ENCODE data around the gene PANK3. TPM values are rescaled to one million over a fixed set of nuclear protein-coding genes. Genes with fewer than 3 reads are reported as not detected.

The PANK3 gene
- total and polyA plus RNA-seq, 10 of the 15 experiments (the other 5 are each of a cell fraction or from before 2014, with no cell fraction given), result 4.7 to 43.7 (median 23.9) TPM

DNA sequence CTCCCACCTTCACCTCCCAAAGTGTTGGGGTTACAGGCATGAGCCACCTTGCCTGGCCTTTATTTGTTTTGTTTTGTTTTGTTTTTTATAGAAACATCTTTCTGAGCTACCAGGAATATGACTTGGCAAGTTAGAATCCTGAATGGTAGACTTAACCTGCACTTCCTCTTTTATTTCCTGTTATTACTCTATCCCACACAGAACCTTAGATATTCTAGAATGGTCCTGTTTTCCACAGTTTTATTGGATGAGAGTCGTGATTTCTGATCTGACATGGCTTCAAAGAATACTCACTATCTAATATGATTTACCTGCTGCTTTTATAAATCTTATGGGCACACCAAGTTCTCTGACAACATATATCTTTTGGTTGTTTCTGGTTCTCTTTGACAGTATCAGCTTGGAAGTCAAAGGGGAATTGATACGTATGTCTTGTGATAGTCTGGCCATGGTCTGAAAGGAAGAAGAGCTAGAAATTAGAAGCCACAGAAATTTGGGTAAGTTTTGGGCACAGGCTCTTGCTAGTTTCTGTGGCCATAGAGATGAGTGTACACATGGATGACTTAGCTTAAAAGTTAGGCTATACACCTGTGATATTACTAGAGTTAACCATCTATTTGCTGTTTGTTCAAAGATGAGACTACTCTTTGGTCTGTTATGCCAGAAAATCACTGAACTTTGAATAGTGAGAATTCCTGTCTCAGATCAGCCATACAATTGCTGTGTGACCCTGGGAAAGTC, 4.7 kb upstream of the PANK3 start (continued):
- TF ChIP-seq POLR2AphosphoS5 (IDR thresholded peaks at IDR 0.05; ENCODE audit: low read length), result no peak
- no peak for TF ChIP-seq ZNF622 (IDR thresholded peaks at IDR 0.05)
- no peak for TF ChIP-seq ZZZ3 (IDR thresholded peaks at IDR 0.05; ENCODE audit: control insufficient read depth, insufficient read length, low read depth)
- no peak for TF ChIP-seq NFXL1 (IDR thresholded peaks at IDR 0.05; ENCODE audit: borderline replicate concordance)
- TF ChIP-seq POLR2A (IDR thresholded peaks at IDR 0.05; ENCODE audit: low read depth, low read length), result no peak
- peak; percentile 60 for TF ChIP-seq RUNX3 (IDR thresholded peaks at IDR 0.05; ENCODE audit: low read length)
- TF ChIP-seq SMARCA5 (IDR thresholded peaks at IDR 0.05), result no peak
- TF ChIP-seq KAT2A (conservative IDR thresholded peaks at IDR 0.05; ENCODE audit: control insufficient read depth, low read depth, low read length), result no peak
- TF ChIP-seq ZNF217 (IDR thresholded peaks at IDR 0.05), result no peak
- TF ChIP-seq SIX5 (IDR thresholded peaks at IDR 0.05; ENCODE audit: low read depth, low read length, severe bottlenecking), result no peak
- TF ChIP-seq SPI1 (IDR thresholded peaks at IDR 0.05; ENCODE audit: borderline replicate concordance, insufficient read depth, low read depth, low read length), result peak; percentile 87
- TF ChIP-seq POLR2AphosphoS2 (IDR thresholded peaks at IDR 0.05; ENCODE audit: low read depth, low read length), result no peak
- TF ChIP-seq NR2F1 (conservative IDR thresholded peaks at IDR 0.05), result no peak
- TF ChIP-seq MEF2A (IDR thresholded peaks at IDR 0.05; ENCODE audit: insufficient read depth, low read depth, low read length), result no peak
- no peak for TF ChIP-seq RAD51 (IDR thresholded peaks at IDR 0.05)
- TF ChIP-seq RB1 (IDR thresholded peaks at IDR 0.05; ENCODE audit: borderline replicate concordance), result no peak
- TF ChIP-seq SUPT20H (IDR thresholded peaks at IDR 0.05; ENCODE audit: borderline replicate concordance, control insufficient read depth, low read depth, low read length), result no peak
- TF ChIP-seq ZNF274 (IDR thresholded peaks at IDR 0.05; ENCODE audit: insufficient read depth, insufficient read length), result no peak
- no peak for TF ChIP-seq ESRRA (IDR thresholded peaks at IDR 0.05; ENCODE audit: low read length)
- TF ChIP-seq, protein P1, sequence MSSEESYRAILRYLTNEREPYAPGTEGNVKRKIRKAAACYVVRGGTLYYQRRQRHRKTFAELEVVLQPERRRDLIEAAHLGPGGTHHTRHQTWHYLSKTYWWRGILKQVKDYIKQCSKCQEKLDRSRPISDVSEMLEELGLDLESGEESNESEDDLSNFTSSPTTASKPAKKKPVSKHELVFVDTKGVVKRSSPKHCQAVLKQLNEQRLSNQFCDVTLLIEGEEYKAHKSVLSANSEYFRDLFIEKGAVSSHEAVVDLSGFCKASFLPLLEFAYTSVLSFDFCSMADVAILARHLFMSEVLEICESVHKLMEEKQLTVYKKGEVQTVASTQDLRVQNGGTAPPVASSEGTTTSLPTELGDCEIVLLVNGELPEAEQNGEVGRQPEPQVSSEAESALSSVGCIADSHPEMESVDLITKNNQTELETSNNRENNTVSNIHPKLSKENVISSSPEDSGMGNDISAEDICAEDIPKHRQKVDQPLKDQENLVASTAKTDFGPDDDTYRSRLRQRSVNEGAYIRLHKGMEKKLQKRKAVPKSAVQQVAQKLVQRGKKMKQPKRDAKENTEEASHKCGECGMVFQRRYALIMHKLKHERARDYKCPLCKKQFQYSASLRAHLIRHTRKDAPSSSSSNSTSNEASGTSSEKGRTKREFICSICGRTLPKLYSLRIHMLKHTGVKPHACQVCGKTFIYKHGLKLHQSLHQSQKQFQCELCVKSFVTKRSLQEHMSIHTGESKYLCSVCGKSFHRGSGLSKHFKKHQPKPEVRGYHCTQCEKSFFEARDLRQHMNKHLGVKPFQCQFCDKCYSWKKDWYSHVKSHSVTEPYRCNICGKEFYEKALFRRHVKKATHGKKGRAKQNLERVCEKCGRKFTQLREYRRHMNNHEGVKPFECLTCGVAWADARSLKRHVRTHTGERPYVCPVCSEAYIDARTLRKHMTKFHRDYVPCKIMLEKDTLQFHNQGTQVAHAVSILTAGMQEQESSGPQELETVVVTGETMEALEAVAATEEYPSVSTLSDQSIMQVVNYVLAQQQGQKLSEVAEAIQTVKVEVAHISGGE (CRISPR knock-in tag; IDR thresholded peaks at IDR 0.05), result no peak
- TF ChIP-seq HDGF (IDR thresholded peaks at IDR 0.05), result no peak
- TF ChIP-seq BCL11A (IDR thresholded peaks at IDR 0.05; ENCODE audit: low read depth, low read length), result 0 out of 2 replicates have a peak, but pooled peaks have one; percentile 6
- no peak for TF ChIP-seq ZBED1 (IDR thresholded peaks at IDR 0.05; ENCODE audit: borderline replicate concordance)
- no peak for TF ChIP-seq MEF2B (IDR thresholded peaks at IDR 0.05; ENCODE audit: partially characterized antibody, poor library complexity, severe bottlenecking)
- no peak for TF ChIP-seq STAT3 (IDR thresholded peaks at IDR 0.05; ENCODE audit: low read depth, low read length)
- TF ChIP-seq, protein P2, sequence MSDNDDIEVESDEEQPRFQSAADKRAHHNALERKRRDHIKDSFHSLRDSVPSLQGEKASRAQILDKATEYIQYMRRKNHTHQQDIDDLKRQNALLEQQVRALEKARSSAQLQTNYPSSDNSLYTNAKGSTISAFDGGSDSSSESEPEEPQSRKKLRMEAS (IDR thresholded peaks at IDR 0.05; ENCODE audit: low read depth, low read length), result no peak
- no peak for TF ChIP-seq GATAD2B (conservative IDR thresholded peaks at IDR 0.05; ENCODE audit: low read depth)
- TF ChIP-seq, protein P3, sequence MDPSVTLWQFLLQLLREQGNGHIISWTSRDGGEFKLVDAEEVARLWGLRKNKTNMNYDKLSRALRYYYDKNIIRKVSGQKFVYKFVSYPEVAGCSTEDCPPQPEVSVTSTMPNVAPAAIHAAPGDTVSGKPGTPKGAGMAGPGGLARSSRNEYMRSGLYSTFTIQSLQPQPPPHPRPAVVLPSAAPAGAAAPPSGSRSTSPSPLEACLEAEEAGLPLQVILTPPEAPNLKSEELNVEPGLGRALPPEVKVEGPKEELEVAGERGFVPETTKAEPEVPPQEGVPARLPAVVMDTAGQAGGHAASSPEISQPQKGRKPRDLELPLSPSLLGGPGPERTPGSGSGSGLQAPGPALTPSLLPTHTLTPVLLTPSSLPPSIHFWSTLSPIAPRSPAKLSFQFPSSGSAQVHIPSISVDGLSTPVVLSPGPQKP (IDR thresholded peaks at IDR 0.05; ENCODE audit: low read depth, low read length), result no peak
